Fibroblast of lung (primary cell): ENCODE results near the gene GON4L. TPM values are rescaled to one million over a fixed set of nuclear protein-coding genes. Genes with fewer than 3 reads are reported as not detected.
"Not testable (repeated sequence)": the region's sequence is repeated elsewhere in the genome, so short reads cannot be mapped to it uniquely, and the experiment has no call there.

Experiments
- DNase-seq, 2 donors: peaks; one replicate each; pipeline versions ENCODE4 v3.0.0 to v3.0.0-alpha.2; 2010; ENCODE audit warnings: low read depth in 2 of 2
- H2AFZ ChIP-seq: 2 replicates; pipeline ENCODE4 v1.5.1; 2012; ENCODE audit warnings: low read length, control low read depth, inconsistent platforms
- H3K27ac ChIP-seq: 2 replicates; pipeline ENCODE4 v1.5.1; 2011; ENCODE audit warnings: low read length, control low read depth; ENCODE audit not compliant: insufficient read depth
- H3K27me3 ChIP-seq: 2 replicates; pipeline ENCODE4 v1.5.1; 2011; ENCODE audit warnings: mild to moderate bottlenecking, low read length; ENCODE audit not compliant: control insufficient read depth, insufficient read depth
- H3K36me3 ChIP-seq: 2 replicates; pipeline ENCODE4 v1.5.1; 2011; ENCODE audit warnings: low read length; ENCODE audit not compliant: control insufficient read depth, insufficient read depth
- H3K4me1 ChIP-seq: 2 replicates; pipeline ENCODE4 v1.5.1; 2011; ENCODE audit warnings: low read length; ENCODE audit not compliant: control insufficient read depth, insufficient read depth; ENCODE audit errors: extremely low read depth
- H3K4me2 ChIP-seq: 2 replicates; pipeline ENCODE4 v1.5.1; 2011; ENCODE audit warnings: low read length, control low read depth; ENCODE audit not compliant: insufficient read depth; ENCODE audit errors: extremely low read depth
- H3K4me3 ChIP-seq, 4 experiments: fragments of 200-600 bp in 1 of 4; sonication (generic) in 1 of 4; replicated peaks in 1 of 4; 2 replicates each; pipeline ENCODE4 v1.5.1; 2011 to 2016; ENCODE audit warnings: low read length in 4 of 4, low read depth in 3 of 4, mild to moderate bottlenecking in 3 of 4, control low read depth in 2 of 4, inconsistent platforms in 1 of 4, mixed read lengths in 1 of 4; ENCODE audit not compliant: insufficient read depth in 1 of 4; ENCODE audit errors: control extremely low read depth in 1 of 4
- H3K79me2 ChIP-seq: 2 replicates; pipeline ENCODE4 v1.5.1; 2012; ENCODE audit warnings: mild to moderate bottlenecking, low read length, inconsistent platforms; ENCODE audit not compliant: control insufficient read depth, insufficient read depth
- H3K9ac ChIP-seq: 2 replicates; pipeline ENCODE4 v1.5.1; 2011; ENCODE audit warnings: mild to moderate bottlenecking, low read length, control low read depth; ENCODE audit not compliant: insufficient read depth
- H3K9me3 ChIP-seq: 2 replicates; pipeline ENCODE4 v1.5.1; 2012; ENCODE audit warnings: low read depth, low read length; ENCODE audit not compliant: control insufficient read depth, insufficient read depth
- H4K20me1 ChIP-seq: 2 replicates; pipeline ENCODE4 v1.5.1; 2011; ENCODE audit warnings: low read length; ENCODE audit not compliant: control insufficient read depth, insufficient read depth; ENCODE audit errors: extremely low read depth
- EZH2 ChIP-seq: IDR thresholded peaks from 2 replicates; pipeline ENCODE4 v1.5.1; 2012; ENCODE audit warnings: low read length, control low read depth, mild to moderate bottlenecking; ENCODE audit errors: missing control alignments
- polyA plus RNA-seq, 2 donors: library from polyadenylated mRNA; depleted of rRNA in 1 of 2; stranded (reverse) in 1 of 2; unstranded in 1 of 2; fragments of >200 nt; gene quantifications; 2 replicates each; pipeline ENCODE4 v1.2.1, GENCODE V29; 2011 to 2012; ENCODE audit warnings: missing spikeins in 1 of 2
- total RNA-seq: library from RNA; depleted of rRNA; stranded (reverse); fragments of >200 nt; gene quantifications from 2 replicates; pipeline ENCODE4 v1.2.1, GENCODE V29; 2014
- TF ChIP-seq, protein P1 (sequence below), 2 donors: IDR thresholded peaks in 1 of 2; conservative IDR thresholded peaks in 1 of 2; 1 replicate in 1 of 2; 2 replicates in 1 of 2; pipeline ENCODE4 v1.5.1; 2011 to 2012; ENCODE audit warnings: low read length in 2 of 2, control low read depth in 1 of 2, inconsistent platforms in 1 of 2, low read depth in 1 of 2, mild to moderate bottlenecking in 1 of 2

Gene GON4L
- total and polyA plus RNA-seq, 2 donors (not counting 1 experiment from before 2014, with no cell fraction given) = 20.2 to 30.9 TPM

DNA sequence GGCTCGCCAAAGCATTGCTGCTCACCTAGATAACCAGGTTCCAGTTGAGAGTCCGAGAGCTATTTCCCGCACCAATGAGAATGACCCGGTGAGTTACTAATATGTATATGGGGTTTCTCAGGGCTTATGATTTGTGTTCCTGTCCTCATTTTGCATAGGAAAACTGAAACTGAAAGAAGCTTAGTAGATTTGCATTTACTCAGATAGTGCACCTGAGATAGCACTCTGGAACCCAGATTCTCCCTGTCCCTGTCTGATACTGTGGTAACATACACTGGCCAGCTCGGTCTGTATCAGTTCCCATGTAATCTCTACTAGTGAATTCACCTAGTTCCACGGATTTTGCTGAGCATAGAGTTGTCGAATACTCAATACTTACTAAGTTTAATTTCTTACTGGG is 140.0 kb downstream of the GON4L start:
- H3K79me2 ChIP-seq = no peaks in the 10 kb centered on the region
- H3K9me3 ChIP-seq = no peaks in the 10 kb centered on the region
- H2AFZ ChIP-seq = no peak overlapping the region
- H3K4me1 ChIP-seq = no peaks in the 10 kb centered on the region
- no peak overlapping the region for H3K4me2 ChIP-seq
- no peaks in the 10 kb centered on the region for H4K20me1 ChIP-seq
- H3K27ac ChIP-seq = no peak overlapping the region
- TF ChIP-seq, protein P1, sequence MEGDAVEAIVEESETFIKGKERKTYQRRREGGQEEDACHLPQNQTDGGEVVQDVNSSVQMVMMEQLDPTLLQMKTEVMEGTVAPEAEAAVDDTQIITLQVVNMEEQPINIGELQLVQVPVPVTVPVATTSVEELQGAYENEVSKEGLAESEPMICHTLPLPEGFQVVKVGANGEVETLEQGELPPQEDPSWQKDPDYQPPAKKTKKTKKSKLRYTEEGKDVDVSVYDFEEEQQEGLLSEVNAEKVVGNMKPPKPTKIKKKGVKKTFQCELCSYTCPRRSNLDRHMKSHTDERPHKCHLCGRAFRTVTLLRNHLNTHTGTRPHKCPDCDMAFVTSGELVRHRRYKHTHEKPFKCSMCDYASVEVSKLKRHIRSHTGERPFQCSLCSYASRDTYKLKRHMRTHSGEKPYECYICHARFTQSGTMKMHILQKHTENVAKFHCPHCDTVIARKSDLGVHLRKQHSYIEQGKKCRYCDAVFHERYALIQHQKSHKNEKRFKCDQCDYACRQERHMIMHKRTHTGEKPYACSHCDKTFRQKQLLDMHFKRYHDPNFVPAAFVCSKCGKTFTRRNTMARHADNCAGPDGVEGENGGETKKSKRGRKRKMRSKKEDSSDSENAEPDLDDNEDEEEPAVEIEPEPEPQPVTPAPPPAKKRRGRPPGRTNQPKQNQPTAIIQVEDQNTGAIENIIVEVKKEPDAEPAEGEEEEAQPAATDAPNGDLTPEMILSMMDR (conservative IDR thresholded peaks at IDR 0.05 in 1 of 2, IDR thresholded peaks at IDR 0.05 in 1 of 2; ENCODE audit: low read depth in 1 of 2, low read length in 2 of 2) = no peak
- no peak for TF ChIP-seq EZH2
- no peak for DNase-seq
- H3K36me3 ChIP-seq = no peaks in the 10 kb centered on the region
- no peaks in the 10 kb centered on the region for H3K27me3 ChIP-seq
- H3K9ac ChIP-seq = no peak overlapping the region
- H3K4me3 ChIP-seq = no peak overlapping the region

DNA sequence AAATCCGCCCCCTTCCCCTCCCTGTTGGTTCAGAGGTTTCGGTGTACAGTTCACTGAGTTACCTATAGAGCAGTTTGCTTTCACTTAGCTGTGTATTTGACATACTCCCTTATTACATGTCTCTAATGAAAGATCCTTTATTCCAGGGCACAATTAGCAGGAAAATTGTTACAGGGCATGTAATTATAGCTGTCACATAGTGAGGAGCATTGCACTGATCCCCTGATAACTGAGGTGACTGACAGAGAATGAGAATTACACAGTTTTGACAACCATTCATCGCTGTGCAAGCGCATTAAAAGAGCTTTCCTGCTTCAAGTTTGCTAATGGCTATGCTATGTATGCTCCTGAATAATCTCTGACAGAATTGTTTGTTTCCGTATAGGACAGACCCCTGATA is 141.2 kb downstream of the GON4L start:
- Histone ChIP-seq H3K4me1 (no peaks in the 10 kb centered on the region), H3K79me2 (no peaks in the 10 kb centered on the region), H3K9ac (no peak overlapping the region), H3K4me2 (no peak overlapping the region), H4K20me1 (no peaks in the 10 kb centered on the region), H3K4me3 (no peak overlapping the region), H3K27me3 (no peaks in the 10 kb centered on the region), H3K27ac (no peak overlapping the region), H2AFZ (no peak overlapping the region), H3K9me3 (no peaks in the 10 kb centered on the region), H3K36me3 (no peaks in the 10 kb centered on the region)
- DNase-seq = no peak
- TF ChIP-seq EZH2 = no peak
- TF ChIP-seq, protein P1 (conservative IDR thresholded peaks at IDR 0.05 in 1 of 2, IDR thresholded peaks at IDR 0.05 in 1 of 2; ENCODE audit: low read depth in 1 of 2, low read length in 2 of 2) = no peak

DNA sequence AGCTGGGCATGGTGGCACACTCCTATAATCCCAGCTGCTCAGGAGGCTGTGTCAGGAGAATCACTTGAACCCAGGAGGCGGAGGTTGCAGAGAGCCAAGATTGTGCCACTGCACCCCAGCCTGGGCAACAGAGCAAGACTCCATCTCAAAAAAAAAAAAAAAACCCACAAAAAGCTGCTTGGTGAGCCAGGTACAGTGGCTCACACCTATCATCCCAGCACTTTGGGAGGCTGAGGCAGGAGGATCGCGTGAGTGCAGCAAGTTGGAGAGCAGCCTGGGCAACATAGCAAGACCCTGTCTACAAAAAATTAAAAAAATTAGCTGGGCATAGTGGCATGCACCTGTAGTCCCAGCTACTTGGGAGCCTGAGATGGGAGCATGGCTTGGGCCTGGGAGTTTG is 142.0 kb downstream of the GON4L start:
- DNase-seq, H3K36me3 ChIP-seq, H3K27me3 ChIP-seq, H3K27ac ChIP-seq, H3K9me3 ChIP-seq, H4K20me1 ChIP-seq, H3K9ac ChIP-seq, H3K79me2 ChIP-seq, H3K4me2 ChIP-seq, H3K4me3 ChIP-seq, H3K4me1 ChIP-seq, H2AFZ ChIP-seq: not testable (repeated sequence)
